Right forelimb (tissue), 1 donor: ENCODE measurements around the gene CHERP.

Source experiments
- DNase-seq: peaks from one replicate; pipeline ENCODE4 v3.0.0-alpha.2; 2018

Gene CHERP

GRCh38 chr19:16542045-16542909 lies at the start of gene CHERP:
TSS of gene CHERP (minus strand) at chr19:16542437. CDS start at chr19:16542378, 59 bp downstream.
- DNase-seq = peak; percentile 94

GRCh38 chr19:16590876-16591802 lies 48.9 kb upstream of the CHERP start:
- no peak for DNase-seq

GRCh38 chr19:16589917-16590316 lies 47.7 kb upstream of the CHERP start:
- DNase-seq = no peak

- DNase-seq = no peak
These were observed 46.8 kb upstream of the CHERP start for GRCh38 chr19:16588824-16589577.

- DNase-seq = no peak
These were observed 45.9 kb upstream of the CHERP start for GRCh38 chr19:16587833-16588823.

- DNase-seq = no peak
These were observed 45.0 kb upstream of the CHERP start for GRCh38 chr19:16586991-16587832.

- no peak for DNase-seq
These were observed 44.2 kb upstream of the CHERP start for GRCh38 chr19:16586477-16586871.

- DNase-seq = no peak
These were observed 43.7 kb upstream of the CHERP start for GRCh38 chr19:16585808-16586476.

GRCh38 chr19:16585094-16585801 lies 43.0 kb upstream of the CHERP start:
- no peak for DNase-seq

GRCh38 chr19:16584248-16585093 lies 42.2 kb upstream of the CHERP start:
- peak; percentile 72 for DNase-seq

GRCh38 chr19:16582486-16583261 lies 40.4 kb upstream of the CHERP start:
- DNase-seq = no peak

- no peak for DNase-seq
These were observed 39.7 kb upstream of the CHERP start for GRCh38 chr19:16581971-16582343.

GRCh38 chr19:16581145-16581970 lies 39.1 kb upstream of the CHERP start:
- DNase-seq = no peak

- DNase-seq = no peak
These were observed 37.1 kb upstream of the CHERP start for GRCh38 chr19:16579381-16579780.

- no peak for DNase-seq
These were observed 35.3 kb upstream of the CHERP start for GRCh38 chr19:16577531-16577985.

- DNase-seq = no peak
These were observed 34.7 kb upstream of the CHERP start for GRCh38 chr19:16576690-16577530.
